GM12892 (cell line): ENCODE results near the gene KCNMB3.

Experiments
- POLR2A ChIP-seq: IDR thresholded peaks from 2 replicates; pipeline ENCODE4 v1.6.1; 2011; ENCODE audit warnings: low read depth, low read length, control low read depth
- POLR2AphosphoS5 ChIP-seq: IDR thresholded peaks from 2 replicates; pipeline ENCODE4 v1.6.1; 2011; ENCODE audit warnings: low read depth, low read length, control low read depth
- TAF1 ChIP-seq: IDR thresholded peaks from 2 replicates; pipeline ENCODE4 v1.6.1; 2011; ENCODE audit warnings: low read depth, mild to moderate bottlenecking, control low read depth, low read length, borderline replicate concordance

- TF ChIP-seq POLR2A (no peak), TAF1 (no peak), POLR2AphosphoS5 (no peak)
These were observed 21.7 kb downstream of the KCNMB3 start for GRCh38 chr3:179229177-179229576.
